ENCODE measurements around the gene COL25A1. TPM values are rescaled to one million over a fixed set of nuclear protein-coding genes. Genes with fewer than 3 reads are reported as not detected.
"Not testable (repeated sequence)": the region's sequence is repeated elsewhere in the genome, so short reads cannot be mapped to it uniquely, and the experiment has no call there.

The COL25A1 gene
- polyA plus RNA-seq, 3 donors from 2014 or later, result not detected

GRCh38 chr4:109032671-109033070 is 269.8 kb downstream of the COL25A1 start:
- Mint-ChIP-seq H3K36me3 (no peaks in the 10 kb centered on the region), H3K4me3 (no peak overlapping the region), H3K4me1 (no peaks in the 10 kb centered on the region), H3K27ac (no peak overlapping the region), H3K9me3 (no peaks in the 10 kb centered on the region), H3K27me3 (ENCODE audit: low read depth in 3 of 3) (peaks cover 0 to 2% (median 0%) of the 10 kb centered on the region in 3 donors)
- no peak for DNase-seq

DNA sequence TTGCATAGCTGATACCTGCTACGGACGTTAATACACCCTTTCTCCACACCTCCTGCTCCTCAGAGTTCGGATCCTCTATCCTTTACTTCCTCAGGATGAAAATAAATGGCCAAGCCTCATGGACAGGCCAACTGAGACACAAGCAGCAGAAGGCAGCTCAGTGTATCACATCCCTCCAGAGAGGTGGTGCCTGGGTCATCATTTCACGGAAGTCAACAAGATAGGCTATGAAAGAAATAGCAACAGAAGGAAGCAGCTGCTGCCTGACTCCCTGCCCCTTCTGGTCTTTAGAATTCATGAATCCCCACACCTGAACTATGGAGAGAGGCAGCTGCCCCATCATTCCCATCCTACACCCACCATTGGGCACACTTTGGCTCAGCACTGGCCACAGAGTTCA is 272.5 kb downstream of the COL25A1 start:
- Mint-ChIP-seq H3K36me3 (no peaks in the 10 kb centered on the region), H3K27me3 (ENCODE audit: low read depth in 3 of 3) (peaks cover 0 to 2% (median 0%) of the 10 kb centered on the region in 3 donors), H3K9me3 (no peaks in the 10 kb centered on the region), H3K4me1 (no peaks in the 10 kb centered on the region), H3K4me3 (no peak overlapping the region), H3K27ac (no peak overlapping the region)
- DNase-seq, result no peak

- H3K27me3 Mint-ChIP-seq (ENCODE audit: low read depth in 3 of 3), result peaks cover 0 to 2% (median 0%) of the 10 kb centered on the region in 3 donors
- H3K27ac Mint-ChIP-seq, result no peak overlapping the region
- H3K36me3 Mint-ChIP-seq, result no peaks in the 10 kb centered on the region
- no peak for DNase-seq
- H3K4me3 Mint-ChIP-seq, result no peak overlapping the region
- no peaks in the 10 kb centered on the region for H3K4me1 Mint-ChIP-seq
- peaks cover 0 to 6% (median 4%) of the 10 kb centered on the region in 6 donors for H3K9me3 Mint-ChIP-seq
These were observed 275.4 kb downstream of the COL25A1 start for GRCh38 chr4:109027016-109027500.

DNA sequence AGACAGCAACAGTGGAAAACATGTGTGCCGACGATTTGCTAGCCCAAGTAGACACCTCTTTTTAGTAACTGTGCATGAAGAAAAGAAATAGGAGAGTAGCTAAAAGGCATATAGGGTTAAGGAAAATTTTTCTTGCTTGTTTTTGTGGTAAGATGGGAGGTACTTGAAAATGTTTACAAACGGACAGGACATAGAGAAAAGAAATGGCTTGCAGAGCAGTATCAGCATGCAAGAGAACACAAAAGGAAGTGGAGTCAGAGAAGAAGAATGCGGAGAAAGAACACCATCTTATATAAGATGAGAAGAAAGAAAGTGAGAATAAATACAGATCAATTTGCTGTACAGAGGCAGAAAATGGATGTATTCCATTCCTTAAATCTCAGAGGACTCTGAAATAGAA is 275.9 kb downstream of the COL25A1 start:
- Mint-ChIP-seq H3K27ac (no peak overlapping the region), H3K4me1 (no peaks in the 10 kb centered on the region), H3K4me3 (no peak overlapping the region), H3K27me3 (ENCODE audit: low read depth in 3 of 3) (peaks cover 0 to 2% (median 0%) of the 10 kb centered on the region in 3 donors), H3K36me3 (no peaks in the 10 kb centered on the region), H3K9me3 (peaks cover 0 to 9% (median 7%) of the 10 kb centered on the region in 6 donors)
- no peak for DNase-seq

- DNase-seq, result no peak
- Mint-ChIP-seq H3K36me3 (no peaks in the 10 kb centered on the region), H3K9me3 (peaks cover 0 to 18% (median 13%) of the 10 kb centered on the region in 6 donors), H3K4me3 (no peak overlapping the region), H3K4me1 (no peaks in the 10 kb centered on the region), H3K27me3 (ENCODE audit: low read depth in 3 of 3) (peaks cover 0 to 2% (median 0%) of the 10 kb centered on the region in 3 donors), H3K27ac (no peak overlapping the region)
These were observed 276.9 kb downstream of the COL25A1 start for GRCh38 chr4:109025471-109026076.

- peaks cover 0 to 3% (median 0%) of the 10 kb centered on the region in 3 donors for H3K27me3 Mint-ChIP-seq (ENCODE audit: low read depth in 3 of 3)
- H3K27ac Mint-ChIP-seq, result no peak overlapping the region
- H3K4me3 Mint-ChIP-seq, result no peak overlapping the region
- H3K4me1 Mint-ChIP-seq, result no peaks in the 10 kb centered on the region
- H3K9me3 Mint-ChIP-seq, result peaks cover 0 to 18% (median 14%) of the 10 kb centered on the region in 6 donors
- no peak for DNase-seq
- H3K36me3 Mint-ChIP-seq, result no peaks in the 10 kb centered on the region
These were observed 279.5 kb downstream of the COL25A1 start for GRCh38 chr4:109022961-109023360.

GRCh38 chr4:109021630-109022029 is 280.8 kb downstream of the COL25A1 start:
- not testable (repeated sequence) for H3K4me3 Mint-ChIP-seq; H3K27me3 Mint-ChIP-seq (ENCODE audit: low read depth in 3 of 3); H3K27ac Mint-ChIP-seq; H3K36me3 Mint-ChIP-seq; DNase-seq; H3K4me1 Mint-ChIP-seq
- H3K9me3 Mint-ChIP-seq, result peaks cover 0 to 18% (median 14%) of the 10 kb centered on the region in 6 donors

GRCh38 chr4:109020861-109021260 is 281.6 kb downstream of the COL25A1 start:
- H3K27me3 Mint-ChIP-seq (ENCODE audit: low read depth in 3 of 3), result peaks cover 0 to 3% (median 3%) of the 10 kb centered on the region in 3 donors
- H3K4me3 Mint-ChIP-seq, result no peak overlapping the region

DNA sequence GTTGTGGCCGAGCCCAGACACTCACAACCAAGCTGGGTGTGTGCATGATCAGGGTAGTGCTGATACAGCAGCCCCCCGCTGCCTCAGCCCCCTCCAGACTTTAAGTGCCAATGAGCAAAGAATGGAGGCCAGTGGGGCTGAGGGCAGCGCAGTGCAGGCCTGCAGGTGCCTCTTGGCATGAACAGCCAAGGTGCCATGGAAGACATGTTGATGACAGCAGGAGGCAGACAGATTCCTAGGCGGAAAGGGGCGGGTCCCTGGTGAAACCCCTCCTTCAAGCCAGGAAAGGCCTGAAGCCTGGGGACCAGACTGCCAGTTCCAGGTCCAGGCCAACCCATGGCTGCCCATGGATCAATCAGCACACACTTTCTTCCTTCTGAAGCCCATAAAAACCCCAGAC is 286.3 kb downstream of the COL25A1 start:
- Mint-ChIP-seq H3K4me1 (no peaks in the 10 kb centered on the region), H3K27me3 (ENCODE audit: low read depth in 3 of 3) (peaks cover 0 to 3% (median 3%) of the 10 kb centered on the region in 3 donors), H3K27ac (no peak overlapping the region), H3K9me3 (peaks cover 0 to 6% (median 4%) of the 10 kb centered on the region in 6 donors), H3K4me3 (no peak overlapping the region), H3K36me3 (no peaks in the 10 kb centered on the region)
- no peak for DNase-seq

More at GRCh38 chr4:109020861-109021260, 281.6 kb downstream of the COL25A1 start:
- Mint-ChIP-seq H3K27ac (no peak overlapping the region), H3K4me1 (no peaks in the 10 kb centered on the region), H3K36me3 (no peaks in the 10 kb centered on the region), H3K9me3 (peaks cover 0 to 18% (median 14%) of the 10 kb centered on the region in 6 donors)
- no peak for DNase-seq

DNA sequence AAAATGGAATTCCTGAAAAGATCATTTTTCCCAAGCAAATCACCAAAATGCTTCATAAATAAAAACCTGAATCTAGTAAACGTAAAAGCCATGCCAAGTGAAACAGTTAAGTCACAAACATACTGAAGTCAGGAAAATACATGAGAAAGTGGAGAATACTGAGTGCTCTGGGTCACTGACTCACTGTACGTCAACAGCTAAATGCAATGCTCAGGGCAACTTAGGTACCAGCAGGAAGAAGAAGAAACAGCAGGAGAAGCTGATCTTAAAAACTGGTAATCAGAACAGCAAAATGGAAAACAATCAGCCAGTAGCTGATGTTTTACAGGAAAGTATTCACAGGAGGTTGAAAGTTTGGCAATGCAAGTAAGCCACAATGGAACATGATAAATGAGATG is 287.0 kb downstream of the COL25A1 start:
- H3K27me3 Mint-ChIP-seq (ENCODE audit: low read depth in 3 of 3), result peaks cover 0 to 3% (median 3%) of the 10 kb centered on the region in 3 donors
- no peaks in the 10 kb centered on the region for H3K4me1 Mint-ChIP-seq
- H3K27ac Mint-ChIP-seq, result no peak overlapping the region
- no peak for DNase-seq
- H3K4me3 Mint-ChIP-seq, result no peak overlapping the region
- no peaks in the 10 kb centered on the region for H3K36me3 Mint-ChIP-seq
- peaks cover 0 to 2% (median 0%) of the 10 kb centered on the region in 6 donors for H3K9me3 Mint-ChIP-seq

- H3K36me3 Mint-ChIP-seq, result no peaks in the 10 kb centered on the region
- no peaks in the 10 kb centered on the region for H3K4me1 Mint-ChIP-seq
- H3K27ac Mint-ChIP-seq, result no peak overlapping the region
- peaks cover 0 to 3% (median 3%) of the 10 kb centered on the region in 3 donors for H3K27me3 Mint-ChIP-seq (ENCODE audit: low read depth in 3 of 3)
- H3K9me3 Mint-ChIP-seq, result peaks cover 0 to 1% (median 0%) of the 10 kb centered on the region in 6 donors
- DNase-seq, result no peak
- no peak overlapping the region for H3K4me3 Mint-ChIP-seq
These were observed 287.7 kb downstream of the COL25A1 start for GRCh38 chr4:109014593-109015412.

GRCh38 chr4:109012286-109012880 is 290.1 kb downstream of the COL25A1 start:
- Mint-ChIP-seq H3K4me3 (no peak overlapping the region), H3K27ac (no peak overlapping the region), H3K9me3 (no peaks in the 10 kb centered on the region), H3K36me3 (no peaks in the 10 kb centered on the region), H3K27me3 (ENCODE audit: low read depth in 3 of 3) (peaks cover 0 to 3% (median 0%) of the 10 kb centered on the region in 3 donors), H3K4me1 (no peaks in the 10 kb centered on the region)
- DNase-seq, result no peak

GRCh38 chr4:109011241-109012026 is 291.0 kb downstream of the COL25A1 start:
- Mint-ChIP-seq H3K4me3 (no peak overlapping the region), H3K36me3 (no peaks in the 10 kb centered on the region), H3K27ac (no peak overlapping the region), H3K27me3 (ENCODE audit: low read depth in 3 of 3) (peaks cover 0 to 3% (median 0%) of the 10 kb centered on the region in 3 donors), H3K4me1 (no peaks in the 10 kb centered on the region), H3K9me3 (no peaks in the 10 kb centered on the region)
- DNase-seq, result no peak
